SU-DHL-6 (cell line): Measurements from ENCODE around the gene TGFB1.

ENCODE experiments used
- EZH2phosphoT487 ChIP-seq: fragments of 200-600 bp; sonication (generic), shearing (Covaris generic); conservative IDR thresholded peaks from 2 replicates; pipeline ENCODE4 v1.6.1; 2018; ENCODE audit warnings: mild to moderate bottlenecking, antibody characterized with exemption, low read length, moderate library complexity, mixed read lengths
- TF ChIP-seq, protein P1 (sequence below): fragments of 200-600 bp; sonication (generic); IDR thresholded peaks from one replicate; pipeline ENCODE4 v1.5.1; 2017; ENCODE audit warnings: antibody characterized with exemption, mild to moderate bottlenecking, low read length, moderate library complexity; ENCODE audit not compliant: insufficient read depth, poor library complexity, severe bottlenecking

DNA sequence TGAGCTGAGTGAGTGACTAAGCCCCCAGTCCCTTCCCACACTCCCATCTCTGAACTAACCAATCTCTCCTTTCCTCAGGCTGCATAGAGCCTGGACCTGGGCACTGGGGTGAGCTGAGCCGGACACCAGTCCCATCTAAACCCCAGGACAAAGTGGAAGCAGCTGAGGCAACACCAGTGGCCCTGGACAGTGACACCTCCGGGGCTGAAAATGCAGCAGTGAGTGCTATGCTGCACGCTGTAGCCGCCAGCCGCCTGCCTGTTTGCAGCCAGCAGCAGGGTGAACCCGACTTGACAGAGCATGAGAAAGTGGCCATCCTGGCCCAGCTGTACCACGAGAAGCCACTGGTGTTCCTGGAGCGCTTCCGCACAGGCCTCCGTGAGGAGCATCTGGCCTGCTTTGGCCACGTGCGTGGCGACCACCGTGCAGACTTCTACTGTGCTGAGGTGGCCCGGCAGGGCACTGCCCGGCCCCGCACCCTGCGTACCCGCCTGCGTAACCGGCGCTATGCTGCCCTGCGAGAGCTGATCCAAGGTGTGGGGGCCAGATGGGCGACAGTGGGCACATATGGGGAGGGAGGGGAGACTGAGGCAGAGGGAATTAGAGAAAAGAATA, 37.3 kb downstream of the TGFB1 start:
- TF ChIP-seq, protein P1, sequence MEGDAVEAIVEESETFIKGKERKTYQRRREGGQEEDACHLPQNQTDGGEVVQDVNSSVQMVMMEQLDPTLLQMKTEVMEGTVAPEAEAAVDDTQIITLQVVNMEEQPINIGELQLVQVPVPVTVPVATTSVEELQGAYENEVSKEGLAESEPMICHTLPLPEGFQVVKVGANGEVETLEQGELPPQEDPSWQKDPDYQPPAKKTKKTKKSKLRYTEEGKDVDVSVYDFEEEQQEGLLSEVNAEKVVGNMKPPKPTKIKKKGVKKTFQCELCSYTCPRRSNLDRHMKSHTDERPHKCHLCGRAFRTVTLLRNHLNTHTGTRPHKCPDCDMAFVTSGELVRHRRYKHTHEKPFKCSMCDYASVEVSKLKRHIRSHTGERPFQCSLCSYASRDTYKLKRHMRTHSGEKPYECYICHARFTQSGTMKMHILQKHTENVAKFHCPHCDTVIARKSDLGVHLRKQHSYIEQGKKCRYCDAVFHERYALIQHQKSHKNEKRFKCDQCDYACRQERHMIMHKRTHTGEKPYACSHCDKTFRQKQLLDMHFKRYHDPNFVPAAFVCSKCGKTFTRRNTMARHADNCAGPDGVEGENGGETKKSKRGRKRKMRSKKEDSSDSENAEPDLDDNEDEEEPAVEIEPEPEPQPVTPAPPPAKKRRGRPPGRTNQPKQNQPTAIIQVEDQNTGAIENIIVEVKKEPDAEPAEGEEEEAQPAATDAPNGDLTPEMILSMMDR, result no peak
- no peak for TF ChIP-seq EZH2phosphoT487
